ENCODE results near the gene CMTR2. TPM values are rescaled to one million over a fixed set of nuclear protein-coding genes. Genes with fewer than 3 reads are reported as not detected.

The CMTR2 gene
- total and polyA plus RNA-seq, 2 donors (not counting 1 experiment from before 2014, with no cell fraction given): 10.1 to 41.3 TPM

DNA sequence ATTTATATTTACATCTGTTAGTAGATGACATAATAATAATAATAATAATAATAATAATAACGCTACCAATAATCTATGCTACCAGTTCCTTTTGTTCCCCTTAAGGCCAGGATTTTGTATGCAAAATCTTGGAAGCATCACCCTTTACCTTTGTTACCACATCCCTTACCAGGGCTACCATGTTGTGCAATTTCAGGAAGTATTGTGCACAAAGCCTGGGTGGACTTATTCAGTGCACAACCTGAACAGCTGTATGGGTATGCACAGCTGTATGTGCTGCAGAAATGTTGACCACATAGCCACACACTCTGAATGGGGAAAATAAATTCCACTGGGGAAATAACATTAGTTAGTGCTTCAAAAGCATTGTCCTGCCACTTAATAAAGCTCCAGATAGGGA, 49.4 kb upstream of the CMTR2 start:
- ChIA-PET CTCF (interaction anchor here (1.0 kb wide), 1 partner anchor 19 kb away, joined by 3 read pairs; no protein-coding TSS in a partner anchor), POLR2A (no interaction called here)
- intact Hi-C loops (cut with micrococcal nuclease): no loop called here

DNA sequence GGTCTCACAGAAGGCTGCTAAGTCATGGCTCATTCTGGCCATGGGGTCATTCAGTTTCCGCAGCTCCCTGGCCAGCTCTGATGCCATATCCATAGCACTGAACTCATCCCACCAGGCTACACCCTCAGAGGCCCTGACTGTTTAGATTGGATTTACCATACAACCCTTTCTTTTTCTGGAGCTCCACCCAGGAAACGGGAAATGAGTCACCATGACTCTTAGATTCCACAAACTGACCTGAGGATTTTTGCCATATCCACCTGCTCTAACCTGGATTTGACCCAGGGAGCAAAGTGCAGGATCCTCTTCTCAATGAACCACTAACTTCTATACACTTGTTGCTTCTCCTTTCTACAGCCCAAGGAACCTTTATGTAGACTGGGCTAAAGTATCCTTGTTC, 49.0 kb upstream of the CMTR2 start:
- no peak overlapping the region for H3K27ac Mint-ChIP-seq
- H3K9me3 Mint-ChIP-seq (ENCODE audit: insufficient read depth): no peaks in the 10 kb centered on the region

More for the DNA sequence above, 49.4 kb upstream of the CMTR2 start:
- no peak overlapping the region for H3K27ac Mint-ChIP-seq
- ATAC-seq (ENCODE audit: low read depth) (no peak), DNase-seq (no peak)
- Histone ChIP-seq H3K4me2 (replicated peaks; ENCODE audit: low read depth, low read length, poor library complexity, severe bottlenecking) (no peak overlapping the region), H4K20me1 (ENCODE audit: control insufficient read depth, insufficient read depth, low read length, poor library complexity, severe bottlenecking) (no peaks in the 10 kb centered on the region), H3K9ac (ENCODE audit: low read length) (no peak overlapping the region), H3K36me3 (replicated peaks in 1 of 2; ENCODE audit: control extremely low read depth in 1 of 2, control insufficient read depth in 1 of 2, extremely low read depth in 1 of 2, insufficient read depth in 2 of 2, low read length in 1 of 2) (no peaks in the 10 kb centered on the region), H3K27me3 (replicated peaks in 1 of 4; ENCODE audit: control extremely low read depth in 1 of 4, control insufficient read depth in 3 of 4, insufficient read depth in 4 of 4, low read length in 3 of 4) (peaks cover 0 to 15% (median 6%) of the 10 kb centered on the region in 4 experiments), H3K9me3 (ENCODE audit: control extremely low read depth in 1 of 3, control insufficient read depth in 2 of 3, insufficient read depth in 1 of 3, low read length in 2 of 3) (no peaks in the 10 kb centered on the region), H3K27ac (ENCODE audit: low read length in 2 of 2) (no peak overlapping the region), H2AFZ (ENCODE audit: insufficient read depth, low read depth, low read length, poor library complexity, severe bottlenecking) (no peak overlapping the region), H3K4me1 (ENCODE audit: control insufficient read depth in 2 of 2, insufficient read depth in 2 of 2, low read length in 2 of 2) (no peaks in the 10 kb centered on the region), H3K4me3 (ENCODE audit: control extremely low read depth in 1 of 5, extremely low read depth in 1 of 5, insufficient read depth in 1 of 5, low read depth in 2 of 5, low read length in 4 of 5) (no peak overlapping the region), H3K79me2 (ENCODE audit: control insufficient read depth, insufficient read depth, low read length) (no peaks in the 10 kb centered on the region)
- TF ChIP-seq, protein P1, sequence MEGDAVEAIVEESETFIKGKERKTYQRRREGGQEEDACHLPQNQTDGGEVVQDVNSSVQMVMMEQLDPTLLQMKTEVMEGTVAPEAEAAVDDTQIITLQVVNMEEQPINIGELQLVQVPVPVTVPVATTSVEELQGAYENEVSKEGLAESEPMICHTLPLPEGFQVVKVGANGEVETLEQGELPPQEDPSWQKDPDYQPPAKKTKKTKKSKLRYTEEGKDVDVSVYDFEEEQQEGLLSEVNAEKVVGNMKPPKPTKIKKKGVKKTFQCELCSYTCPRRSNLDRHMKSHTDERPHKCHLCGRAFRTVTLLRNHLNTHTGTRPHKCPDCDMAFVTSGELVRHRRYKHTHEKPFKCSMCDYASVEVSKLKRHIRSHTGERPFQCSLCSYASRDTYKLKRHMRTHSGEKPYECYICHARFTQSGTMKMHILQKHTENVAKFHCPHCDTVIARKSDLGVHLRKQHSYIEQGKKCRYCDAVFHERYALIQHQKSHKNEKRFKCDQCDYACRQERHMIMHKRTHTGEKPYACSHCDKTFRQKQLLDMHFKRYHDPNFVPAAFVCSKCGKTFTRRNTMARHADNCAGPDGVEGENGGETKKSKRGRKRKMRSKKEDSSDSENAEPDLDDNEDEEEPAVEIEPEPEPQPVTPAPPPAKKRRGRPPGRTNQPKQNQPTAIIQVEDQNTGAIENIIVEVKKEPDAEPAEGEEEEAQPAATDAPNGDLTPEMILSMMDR (IDR thresholded peaks at IDR 0.05): no peak
- no peak for TF ChIP-seq EZH2 (IDR thresholded peaks at IDR 0.05; ENCODE audit: borderline replicate concordance, insufficient read depth, low read depth, low read length, poor library complexity, severe bottlenecking)
- H3K4me1 Mint-ChIP-seq: no peaks in the 10 kb centered on the region
- WGBS (ENCODE audit: insufficient coverage): no CpG with 5 or more reads among the region's 1 CpG
- peaks cover 6% of the 10 kb centered on the region for H3K27me3 Mint-ChIP-seq
- no peaks in the 10 kb centered on the region for H3K9me3 Mint-ChIP-seq (ENCODE audit: insufficient read depth)
- no peak overlapping the region for H3K4me3 Mint-ChIP-seq

More for the DNA sequence above, 49.0 kb upstream of the CMTR2 start:
- DNase-seq: no peak
- H3K9ac ChIP-seq (ENCODE audit: low read length): no peak overlapping the region
- no peaks in the 10 kb centered on the region for H3K36me3 ChIP-seq (replicated peaks in 1 of 2; ENCODE audit: control extremely low read depth in 1 of 2, control insufficient read depth in 1 of 2, extremely low read depth in 1 of 2, insufficient read depth in 2 of 2, low read length in 1 of 2)
- H4K20me1 ChIP-seq (ENCODE audit: control insufficient read depth, insufficient read depth, low read length, poor library complexity, severe bottlenecking): no peaks in the 10 kb centered on the region
- ATAC-seq (ENCODE audit: low read depth): no peak
- intact Hi-C loops (cut with micrococcal nuclease): no loop called here
- no peak overlapping the region for H3K4me2 ChIP-seq (replicated peaks; ENCODE audit: low read depth, low read length, poor library complexity, severe bottlenecking)
- WGBS (ENCODE audit: insufficient coverage): 89% methylated on average over 2 of the region's 2 CpGs
- no peak overlapping the region for H3K4me3 ChIP-seq (ENCODE audit: control extremely low read depth in 1 of 5, extremely low read depth in 1 of 5, insufficient read depth in 1 of 5, low read depth in 2 of 5, low read length in 4 of 5)
- ChIA-PET POLR2A (no interaction called here), CTCF (no interaction called here)
- no peaks in the 10 kb centered on the region for H3K4me1 ChIP-seq (ENCODE audit: control insufficient read depth in 2 of 2, insufficient read depth in 2 of 2, low read length in 2 of 2)
- Mint-ChIP-seq H3K4me3 (no peak overlapping the region), H3K27me3 (peaks cover 6% of the 10 kb centered on the region), H3K4me1 (no peaks in the 10 kb centered on the region)
- no peak overlapping the region for H2AFZ ChIP-seq (ENCODE audit: insufficient read depth, low read depth, low read length, poor library complexity, severe bottlenecking)
- H3K27me3 ChIP-seq (replicated peaks in 1 of 4; ENCODE audit: control extremely low read depth in 1 of 4, control insufficient read depth in 3 of 4, insufficient read depth in 4 of 4, low read length in 3 of 4): peaks cover 0 to 15% (median 6%) of the 10 kb centered on the region in 4 experiments
- no peaks in the 10 kb centered on the region for H3K79me2 ChIP-seq (ENCODE audit: control insufficient read depth, insufficient read depth, low read length)
- TF ChIP-seq EZH2 (IDR thresholded peaks at IDR 0.05; ENCODE audit: borderline replicate concordance, insufficient read depth, low read depth, low read length, poor library complexity, severe bottlenecking): no peak
- TF ChIP-seq, protein P1 (IDR thresholded peaks at IDR 0.05): no peak
- H3K27ac ChIP-seq (ENCODE audit: low read length in 2 of 2): no peak overlapping the region
- H3K9me3 ChIP-seq (ENCODE audit: control extremely low read depth in 1 of 3, control insufficient read depth in 2 of 3, insufficient read depth in 1 of 3, low read length in 2 of 3): no peaks in the 10 kb centered on the region

All from B cell (primary cell).